K562 (cell line): ENCODE results near the gene DPH6. TPM values are rescaled to one million over a fixed set of nuclear protein-coding genes. Genes with fewer than 3 reads are reported as not detected.

Experiments
- GABPB1 ChIP-seq: sonication (generic); formaldehyde crosslinking; IDR thresholded peaks from 2 replicates; pipeline ENCODE4 v1.8.0; 2022; ENCODE audit warnings: mild to moderate bottlenecking, missing genetic modification reagents
- HDAC8 ChIP-seq: fragments of 450-650 bp; IDR thresholded peaks from 2 replicates; pipeline ENCODE4 v1.6.1; 2016; ENCODE audit warnings: mild to moderate bottlenecking, missing genetic modification characterization, moderate library complexity, missing compliant biosample characterization
- ILF3 ChIP-seq: fragments of 450-650 bp; IDR thresholded peaks from 2 replicates; pipeline ENCODE4 v1.6.1; 2018; ENCODE audit warnings: antibody characterized with exemption, mild to moderate bottlenecking, moderate library complexity, borderline replicate concordance
- NFE2 ChIP-seq: IDR thresholded peaks from 2 replicates; pipeline ENCODE4 v1.6.1; 2014; ENCODE audit warnings: antibody characterized with exemption, low read depth
- NONO ChIP-seq, 2 experiments: fragments of 200-400 bp in 1 of 2; fragments of 450-650 bp in 1 of 2; formaldehyde crosslinking in 1 of 2; IDR thresholded peaks; 2 replicates each; pipeline ENCODE4 v1.6.1; 2017; ENCODE audit warnings: low read depth in 2 of 2, mild to moderate bottlenecking in 2 of 2, moderate library complexity in 2 of 2, low read length in 1 of 2
- RREB1 ChIP-seq: fragments of 250-450 bp; sonication (Bioruptor Pico); IDR thresholded peaks from 2 replicates; pipeline ENCODE4 v1.4.0; 2020
- STAT5A ChIP-seq: IDR thresholded peaks from 2 replicates; pipeline ENCODE4 v1.6.1; 2012; ENCODE audit warnings: low read length, inconsistent platforms, borderline replicate concordance
- TBP ChIP-seq: optimal IDR thresholded peaks from 2 replicates; pipeline ENCODE3; 2011; ENCODE audit warnings: low read depth, low read length, improper control_type of control experiment
- XRCC4 ChIP-seq: IDR thresholded peaks from one replicate; pipeline ENCODE4 v1.6.1; 2011; ENCODE audit not compliant: insufficient read depth, insufficient read length; ENCODE audit errors: extremely low read depth
- YY1 ChIP-seq, 3 experiments: IDR thresholded peaks; 2 replicates each; pipeline ENCODE4 v1.6.1; 2011; ENCODE audit warnings: low read length in 2 of 3, mild to moderate bottlenecking in 2 of 3, moderate library complexity in 2 of 3, borderline replicate concordance in 1 of 3, control low read depth in 1 of 3, low read depth in 1 of 3; ENCODE audit not compliant: insufficient read depth in 3 of 3, insufficient replicate concordance in 2 of 3, control insufficient read depth in 1 of 3, insufficient read length in 1 of 3; ENCODE audit errors: extremely low read depth in 1 of 3
- ZBTB12 ChIP-seq: fragments of 250-450 bp; sonication (Bioruptor Pico); IDR thresholded peaks from 2 replicates; pipeline ENCODE4 v1.4.0; 2020
- ZNF395 ChIP-seq: fragments of 200-800 bp; sonication (Bioruptor generic); IDR thresholded peaks from 2 replicates; pipeline ENCODE4 v1.6.1; 2017; ENCODE audit warnings: missing genetic modification characterization, missing compliant biosample characterization
- ZNF644 ChIP-seq: fragments of 200-800 bp; sonication (Bioruptor generic); IDR thresholded peaks from 2 replicates; pipeline ENCODE4 v1.6.1; 2016; ENCODE audit warnings: low read depth, missing genetic modification characterization, missing compliant biosample characterization
- ZNF76 ChIP-seq: fragments of 250-450 bp; sonication (Bioruptor Pico); IDR thresholded peaks from 2 replicates; pipeline ENCODE4 v1.4.0; 2020; ENCODE audit warnings: mild to moderate bottlenecking, moderate library complexity, borderline replicate concordance
- ZNF766 ChIP-seq: fragments of 200-800 bp; sonication (Bioruptor generic); conservative IDR thresholded peaks from 2 replicates; pipeline ENCODE4 v1.6.1; 2016; ENCODE audit warnings: missing genetic modification characterization, missing compliant biosample characterization
- polyA plus RNA-seq, 8 experiments: library from polyadenylated mRNA; depleted of rRNA in 4 of 8; stranded (reverse) in 5 of 8; unstranded in 3 of 8; fragments of >200 nt; fragmentation: Nextera tagmentation in 2 of 8; fragmentation: Illumina TruSeq in 1 of 8; extraction: Ambion mirVana in 2 of 8; extraction: Trizol in 1 of 8; gene quantifications; 2 replicates each; pipeline versions ENCODE4 v1.2.1 to v1.2.3, GENCODE V29; 2011 to 2014; ENCODE audit warnings: inconsistent platforms in 1 of 8, missing spikeins in 1 of 8
- total RNA-seq, 7 experiments: library from RNA; depleted of rRNA in 6 of 7; stranded (reverse); fragments of >200 nt in 6 of 7; fragmentation: Illumina TruSeq in 2 of 7; extraction: Trizol in 2 of 7; gene quantifications; 2 replicates each; pipeline versions ENCODE4 v1.2.1 to v1.2.3, GENCODE V29; 2011 to 2021; ENCODE audit warnings: low replicate concordance in 1 of 7

The DPH6 gene
- total and polyA plus RNA-seq, 9 of the 15 experiments (the other 6 are each of a cell fraction or from before 2014, with no cell fraction given): 10.1 to 69.1 (median 18.8) TPM

GRCh38 chr15:35545824-35546510, at the start of gene DPH6 (continued):
- TF ChIP-seq ZNF395: peak; percentile 80; the same call in 1 of the 2 replicates
- TF ChIP-seq ZNF76 (CRISPR knock-in tag): 0 out of 2 replicates have a peak, but pooled peaks have one; percentile 15
- TF ChIP-seq XRCC4: no peak
- peak; percentile 85 for TF ChIP-seq GABPB1
- TF ChIP-seq TBP: peak; percentile 69
- TF ChIP-seq ZNF766: peak; percentile 14; the same call in 1 of the 2 replicates
- TF ChIP-seq NONO (IDR thresholded peaks at IDR 0.05; ENCODE audit: low read depth in 2 of 2, low read length in 1 of 2): 0 out of 4 replicates have a peak, but pooled peaks of 1 of the 2 experiments have one; percentile 43
- TF ChIP-seq ILF3: no peak
- peak in 2 of 3 experiments; percentile 4 to 49 for TF ChIP-seq YY1 (IDR thresholded peaks at IDR 0.05; ENCODE audit: borderline replicate concordance in 1 of 3, control insufficient read depth in 1 of 3, extremely low read depth in 1 of 3, insufficient read depth in 3 of 3, insufficient read length in 1 of 3, insufficient replicate concordance in 2 of 3, low read depth in 1 of 3, low read length in 2 of 3)
- peak; percentile 98 for TF ChIP-seq NFE2
- TF ChIP-seq RREB1: peak; percentile 80; the same call in 1 of the 2 replicates
- peak; percentile 63; the same call in 1 of the 2 replicates for TF ChIP-seq ZBTB12
- no peak for TF ChIP-seq STAT5A
- peak; percentile 57; the same call in 1 of the 2 replicates for TF ChIP-seq ZNF644 (tag)
- TF ChIP-seq HDAC8 (tag): peak; percentile 83; the same call in 1 of the 2 replicates
